Psoas muscle (tissue), 8 donors: ENCODE data around the gene ZNF500. TPM values are rescaled to one million over a fixed set of nuclear protein-coding genes. Genes with fewer than 3 reads are reported as not detected.

Source experiments
- ATAC-seq, 4 donors: fragments of 200-7000 bp; cut with Tn5 transposase; one replicate each; pipeline ENCODE4 v1.9.1; 2020; ENCODE audit warnings: moderate library complexity in 3 of 4, mild to moderate bottlenecking in 2 of 4
- DNase-seq, 2 donors: peaks; one replicate each; pipeline ENCODE4 v3.0.0-alpha.2; 2020
- H3K27ac ChIP-seq: fragments of 200-600 bp; one replicate; pipeline ENCODE4 v1.8.0; 2022
- H3K27me3 ChIP-seq, 3 donors: fragments of 200-600 bp in 1 of 3; one replicate each; pipeline versions ENCODE4 v1.6.1 to v1.8.0; 2013 to 2022; ENCODE audit warnings: low read length in 2 of 3, mild to moderate bottlenecking in 2 of 3, moderate library complexity in 1 of 3; ENCODE audit not compliant: insufficient read depth in 3 of 3
- H3K36me3 ChIP-seq, 2 donors: fragments of 200-600 bp in 1 of 2; one replicate each; pipeline versions ENCODE4 v1.6.1 to v1.8.0; 2013 to 2022; ENCODE audit warnings: low read depth in 1 of 2, mild to moderate bottlenecking in 1 of 2, moderate library complexity in 1 of 2; ENCODE audit not compliant: insufficient read depth in 1 of 2
- H3K4me1 ChIP-seq: fragments of 200-600 bp; one replicate; pipeline ENCODE4 v1.8.0; 2022
- H3K4me3 ChIP-seq: fragments of 200-600 bp; one replicate; pipeline ENCODE4 v1.8.0; 2022; ENCODE audit warnings: mild to moderate bottlenecking
- H3K9me3 ChIP-seq: fragments of 200-600 bp; one replicate; pipeline ENCODE4 v1.8.0; 2022
- CTCF ChIP-seq: fragments of 200-600 bp; IDR thresholded peaks from one replicate; pipeline ENCODE4 v1.8.0; 2022; ENCODE audit warnings: antibody characterized with exemption
- WGBS, 3 donors: extraction: QIAGEN DNeasy Blood & Tissue Kit; methylation state at CpG; one replicate each; pipeline versions ENCODE4 v1.1.6 to v1.1.7; 2013; 5-methylcytosine and 5-hydroxymethylcytosine counted together
- intact Hi-C, 2 donors: fragments of 100-400 bp; cut with DNase I; formaldehyde crosslinking; loops; one replicate each; pipeline versions ENCODE4 v1.11.0 to v1.14.2; 2022
- long read RNA-seq, 2 donors: library from polyadenylated mRNA; unstranded; transcript quantifications; one replicate each; pipeline ENCODE4 v2.0.0, GENCODE V29; 2021
- polyA plus RNA-seq, 3 donors: library from polyadenylated mRNA; stranded (reverse); fragments of 200-250 nt; gene quantifications; one replicate each; pipeline ENCODE4 v1.2.3, GENCODE V29; 2013
- total RNA-seq, 4 donors: library from RNA; stranded (reverse); fragmentation: NEBNext Ultra II Directional in 2 of 4; extraction: Animal tissue kit (Norgen Biotek cat#: 25700) in 2 of 4; gene quantifications; one replicate each; pipeline versions ENCODE4 v1.2.1 to v1.2.4, GENCODE V29; 2021 to 2023
- donor health status: healthy with polysubstance abuse.
- donor health status: DM: no; HTN: no; CAD: no; lungs with moderate emphysema.
- donor health status: Bipolar disorder and iron deficiency.
- donor health status: healthy.
- donor health status: DM: yes; HTN: yes; CAD: no.
- donor health status: DM: no; HTN: no; CAD: no.
- donor health status: DM: no; HTN: no; CAD: no.
- donor health status: DM: yes; HTN: yes; CAD: no.

The ZNF500 gene
- 1 to 10 TPM; 4.8 to 8.9 (median 7.9) TPM for total RNA-seq
- polyA plus RNA-seq: 1 to 10 TPM; 3.7 to 8.4 (median 5.1) TPM
- long read RNA-seq, donor 1, full-length matches to known transcripts: 3 of 3 reads
- long read RNA-seq, donor 1, partial matches to known transcripts: 0 of 3 reads
- long read RNA-seq, donor 1, other reads (novel, unspliced or antisense): 0 of 3 reads
- long read RNA-seq, donor 2, full-length matches to known transcripts: 3 of 7 reads
- long read RNA-seq, donor 2, partial matches to known transcripts: 3 of 7 reads
- long read RNA-seq, donor 2, other reads (novel, unspliced or antisense): 1 of 7 reads

- no peak for TF ChIP-seq CTCF
- Histone ChIP-seq H3K27ac (peak within 1 kb of the TSS; percentile 78), H3K9me3 (no peaks in the 10 kb centered on the region), H3K4me3 (peak within 1 kb of the TSS; percentile 77), H3K4me1 (peaks cover 19% of the 10 kb centered on the region), H3K36me3 (peaks cover 0 to 35% of the 10 kb centered on the region in 2 donors), H3K27me3 (no peaks in the 10 kb centered on the region)
- intact Hi-C loops: loop anchor here (5.0 to 10.0 kb wide), 4 partner anchors 35 to 258 kb away; partner anchors contain the start of genes GLYR1 (in 1 of the 2), ROGDI (in 1 of the 2), SEC14L5 (in 1 of the 2) and UBN1 (in 1 of the 2)
- peak; percentile 92 to 97 (median 94) for ATAC-seq
- WGBS, 3 donors: 2 to 3% (median 2%) methylated on average over 59 to 72 of the region's 72 CpGs
- DNase-seq: peak; percentile 99
Observed at GRCh38 chr16:4766875-4767628, at the start of gene ZNF500. TSS of gene ZNF500 (minus strand) at chr16:4767162. CDS start at chr16:4765978, 1,184 bp downstream.

GRCh38 chr16:4814542-4815173 is 47.7 kb upstream of the ZNF500 start:
- DNase-seq (peak in 1 of 2 donors; percentile 79), ATAC-seq (peak; percentile 73 to 82 (median 78))
- intact Hi-C loops: no loop called here
- H3K36me3 ChIP-seq: peaks cover 2 to 99% of the 10 kb centered on the region in 2 donors
- peak overlapping the region; percentile 24 for H3K4me3 ChIP-seq
- WGBS, 3 donors: 39 to 63% (median 44%) methylated on average over 16 of the region's 16 CpGs
- H3K27me3 ChIP-seq: no peaks in the 10 kb centered on the region
- TF ChIP-seq CTCF: no peak
- H3K27ac ChIP-seq: peak overlapping the region; percentile 67
- H3K9me3 ChIP-seq: no peaks in the 10 kb centered on the region
- peaks cover 21% of the 10 kb centered on the region for H3K4me1 ChIP-seq

GRCh38 chr16:4814046-4814445 is 47.1 kb upstream of the ZNF500 start:
- Histone ChIP-seq H3K27ac (peak overlapping the region; percentile 67), H3K4me1 (peaks cover 21% of the 10 kb centered on the region), H3K27me3 (no peaks in the 10 kb centered on the region), H3K9me3 (no peaks in the 10 kb centered on the region), H3K36me3 (peaks cover 0 to 99% of the 10 kb centered on the region in 2 donors), H3K4me3 (peak overlapping the region; percentile 24)
- DNase-seq (no peak), ATAC-seq (peak; percentile 73 to 91 (median 82))
- no peak for TF ChIP-seq CTCF
- intact Hi-C loops: no loop called here

GRCh38 chr16:4813251-4814003 is 46.5 kb upstream of the ZNF500 start:
- peak in 3 of 4 donors; percentile 21 to 47 (median 45) for ATAC-seq
- H3K27ac ChIP-seq: peak overlapping the region; percentile 67

More at GRCh38 chr16:4813251-4814003, 46.5 kb upstream of the ZNF500 start:
- Histone ChIP-seq H3K9me3 (no peaks in the 10 kb centered on the region), H3K36me3 (peaks cover 0 to 100% of the 10 kb centered on the region in 2 donors), H3K4me1 (peaks cover 21% of the 10 kb centered on the region), H3K4me3 (no peak overlapping the region), H3K27me3 (no peaks in the 10 kb centered on the region)
- intact Hi-C loops: no loop called here
- TF ChIP-seq CTCF: no peak
- WGBS, 3 donors: 81 to 91% (median 84%) methylated on average over 16 of the region's 16 CpGs
- no peak for DNase-seq
